SK-N-SH treated with all-trans-retinoic acid at 6 μM for 48 hours (cell line): Measurements from ENCODE around the gene MCM10.

Experiments used
- ATAC-seq: fragments of 200-7000 bp; cut with Tn5 transposase; 3 replicates; pipeline ENCODE4 v1.9.1; 2020; ENCODE audit warnings: mild to moderate bottlenecking, moderate library complexity
- ARNTL ChIP-seq: fragments of 450-650 bp; formaldehyde crosslinking; IDR thresholded peaks from 2 replicates; pipeline ENCODE4 v1.5.0; 2020; ENCODE audit warnings: low read depth, mild to moderate bottlenecking, moderate library complexity, borderline replicate concordance
- BACH2 ChIP-seq: fragments of 250-450 bp; sonication (Bioruptor Pico); IDR thresholded peaks from 2 replicates; pipeline ENCODE4 v1.9.0; 2021; ENCODE audit warnings: mild to moderate bottlenecking, borderline replicate concordance
- CREB5 ChIP-seq: fragments of 250-450 bp; sonication (Bioruptor Pico); IDR thresholded peaks from 2 replicates; pipeline ENCODE4 v1.5.1; 2020; ENCODE audit warnings: low read depth, mild to moderate bottlenecking, moderate library complexity
- CSDC2 ChIP-seq: fragments of 250-450 bp; sonication (Bioruptor Pico); IDR thresholded peaks from 2 replicates; pipeline ENCODE4 v1.5.0; 2020; ENCODE audit warnings: mild to moderate bottlenecking, moderate library complexity
- CSRNP3 ChIP-seq: fragments of 250-450 bp; sonication (Bioruptor Pico); IDR thresholded peaks from 2 replicates; pipeline ENCODE4 v1.5.1; 2021; ENCODE audit warnings: mild to moderate bottlenecking, moderate library complexity
- ESRRG ChIP-seq: fragments of 250-450 bp; sonication (Bioruptor Pico); IDR thresholded peaks from 2 replicates; pipeline ENCODE4 v1.6.1; 2021; ENCODE audit warnings: mild to moderate bottlenecking
- GLIS3 ChIP-seq: fragments of 250-450 bp; sonication (Bioruptor Pico); IDR thresholded peaks from 2 replicates; pipeline ENCODE4 v1.5.0; 2020; ENCODE audit warnings: mild to moderate bottlenecking, moderate library complexity
- ISL1 ChIP-seq: fragments of 250-450 bp; sonication (Bioruptor Pico); IDR thresholded peaks from 2 replicates; pipeline ENCODE4 v2.1.2; 2022; ENCODE audit warnings: mild to moderate bottlenecking, moderate library complexity
- OSR1 ChIP-seq: fragments of 250-450 bp; sonication (Bioruptor Pico); IDR thresholded peaks from 2 replicates; pipeline ENCODE4 v1.8.0; 2022; ENCODE audit warnings: moderate library complexity, mild to moderate bottlenecking, inconsistent platforms
- PATZ1 ChIP-seq: fragments of 250-450 bp; sonication (Bioruptor Pico); IDR thresholded peaks from 2 replicates; pipeline ENCODE4 v1.8.0; 2020; ENCODE audit warnings: mild to moderate bottlenecking, moderate library complexity, borderline replicate concordance
- POU6F1 ChIP-seq: fragments of 250-450 bp; sonication (Bioruptor Pico); IDR thresholded peaks from 2 replicates; pipeline ENCODE4 v1.8.0; 2021; ENCODE audit warnings: low read depth, mild to moderate bottlenecking, moderate library complexity, borderline replicate concordance
- PPARA ChIP-seq: fragments of 250-450 bp; sonication (Bioruptor Pico); IDR thresholded peaks from 2 replicates; pipeline ENCODE4 v1.5.0; 2020; ENCODE audit warnings: mild to moderate bottlenecking, borderline replicate concordance
- RARB ChIP-seq: fragments of 250-450 bp; sonication (Bioruptor Pico); IDR thresholded peaks from 2 replicates; pipeline ENCODE4 v1.8.0; 2021; ENCODE audit warnings: mild to moderate bottlenecking, moderate library complexity
- SNAI2 ChIP-seq: fragments of 250-450 bp; sonication (Bioruptor Pico); IDR thresholded peaks from 2 replicates; pipeline ENCODE4 v1.5.0; 2020; ENCODE audit warnings: mild to moderate bottlenecking, moderate library complexity
- TCF4 ChIP-seq: fragments of 250-450 bp; sonication (Bioruptor Pico); IDR thresholded peaks from 2 replicates; pipeline ENCODE4 v1.8.0; 2021; ENCODE audit warnings: mild to moderate bottlenecking, moderate library complexity, borderline replicate concordance
- TOX ChIP-seq: fragments of 250-450 bp; sonication (Bioruptor Pico); IDR thresholded peaks from 2 replicates; pipeline ENCODE4 v1.8.0; 2021; ENCODE audit warnings: mild to moderate bottlenecking, moderate library complexity, borderline replicate concordance
- ZC3H10 ChIP-seq: fragments of 250-450 bp; sonication (Bioruptor Pico); IDR thresholded peaks from 2 replicates; pipeline ENCODE4 v1.5.1; 2021; ENCODE audit warnings: mild to moderate bottlenecking, moderate library complexity
- ZFP3 ChIP-seq: fragments of 250-450 bp; sonication (Bioruptor Pico); IDR thresholded peaks from 2 replicates; pipeline ENCODE4 v1.5.0; 2020; ENCODE audit warnings: mild to moderate bottlenecking, moderate library complexity
- ZFP30 ChIP-seq: fragments of 450-650 bp; formaldehyde crosslinking; IDR thresholded peaks from 2 replicates; pipeline ENCODE4 v1.5.0; 2022; ENCODE audit warnings: mild to moderate bottlenecking, moderate library complexity
- ZNF70 ChIP-seq: fragments of 450-650 bp; formaldehyde crosslinking; IDR thresholded peaks from 2 replicates; pipeline ENCODE4 v1.5.0; 2020; ENCODE audit warnings: mild to moderate bottlenecking, moderate library complexity
- ZNF8 ChIP-seq: fragments of 450-650 bp; formaldehyde crosslinking; IDR thresholded peaks from 2 replicates; pipeline ENCODE4 v1.5.0; 2020; ENCODE audit warnings: mild to moderate bottlenecking, moderate library complexity

MCM10 gene

GRCh38 chr10:13190816-13191215 lies 29.5 kb downstream of the MCM10 start:
- TF ChIP-seq ESRRG (CRISPR knock-in tag) (no peak), ZNF8 (CRISPR knock-in tag) (no peak), SNAI2 (CRISPR knock-in tag) (no peak), CSDC2 (CRISPR knock-in tag) (no peak)
- TF ChIP-seq, all 23 proteins: peak for 0
- no peak for ATAC-seq

GRCh38 chr10:13191362-13191761 lies 30.0 kb downstream of the MCM10 start:
- no peak for ATAC-seq
- TF ChIP-seq PATZ1 (CRISPR knock-in tag) = no peak
- TF ChIP-seq ZFP30 (CRISPR knock-in tag) = no peak
- TF ChIP-seq ISL1 (CRISPR knock-in tag) = no peak

GRCh38 chr10:13193637-13194036 lies 32.3 kb downstream of the MCM10 start:
- ATAC-seq = no peak
- TF ChIP-seq SNAI2 (CRISPR knock-in tag) (no peak), POU6F1 (no peak), CSDC2 (CRISPR knock-in tag) (no peak), GLIS3 (no peak), TOX (CRISPR knock-in tag) (no peak), PPARA (no peak), CSRNP3 (CRISPR knock-in tag) (no peak), TCF4 (no peak), ZC3H10 (CRISPR knock-in tag) (no peak), OSR1 (CRISPR knock-in tag) (no peak), RARB (no peak), BACH2 (no peak), ISL1 (CRISPR knock-in tag) (no peak), ARNTL (CRISPR knock-in tag) (no peak)

GRCh38 chr10:13195016-13195415 lies 33.7 kb downstream of the MCM10 start:
- TF ChIP-seq OSR1 (CRISPR knock-in tag) = no peak
- no peak for TF ChIP-seq CREB5 (CRISPR knock-in tag)
- no peak for TF ChIP-seq ZNF70 (CRISPR knock-in tag)
- no peak for TF ChIP-seq ARNTL (CRISPR knock-in tag)
- no peak for TF ChIP-seq ZFP3 (CRISPR knock-in tag)
- ATAC-seq = no peak

GRCh38 chr10:13201132-13201531 lies 39.8 kb downstream of the MCM10 start:
- no peak for TF ChIP-seq CSDC2 (CRISPR knock-in tag)
- no peak for TF ChIP-seq CREB5 (CRISPR knock-in tag)
- no peak for TF ChIP-seq ZNF8 (CRISPR knock-in tag)
- TF ChIP-seq, all 23 proteins: peak for 0
- peak; percentile 66 for ATAC-seq
